Coronary artery (tissue), 2 donors: Measurements from ENCODE around the gene HNRNPCL1.
"Not testable (repeated sequence)": the region's sequence is repeated elsewhere in the genome, so short reads cannot be mapped to it uniquely, and the experiment has no call there.

Experiments
- DNase-seq: peaks from one replicate; pipeline ENCODE4 v3.0.0-alpha.2; 2017; ENCODE audit warnings: low spot score
- H3K27ac ChIP-seq, 2 donors: fragments of 200-600 bp; sonication (generic); one replicate each; pipeline ENCODE4 v1.5.1; 2016 to 2019
- H3K4me3 ChIP-seq: fragments of 200-600 bp; sonication (generic); 2 replicates; pipeline ENCODE4 v1.5.1; 2016; ENCODE audit warnings: mild to moderate bottlenecking, moderate library complexity
- CTCF ChIP-seq: fragments of 200-600 bp; sonication (generic); IDR thresholded peaks from one replicate; pipeline ENCODE4 v1.5.1; 2019; ENCODE audit warnings: antibody characterized with exemption

The HNRNPCL1 gene

GRCh38 chr1:12848620-12849019 is at the start of gene HNRNPCL1:
TSS of gene HNRNPCL1 (minus strand) at chr1:12848720. CDS start at chr1:12848289, 431 bp downstream.
- H3K27ac ChIP-seq = not testable (repeated sequence)

GRCh38 chr1:12898170-12898569 is 49.6 kb upstream of the HNRNPCL1 start, which contains the start of gene PRAMEF10:
TSS of gene PRAMEF10 (minus strand) at chr1:12898270. CDS start at chr1:12895847, 2,423 bp downstream.
- not testable (repeated sequence) for DNase-seq, H3K4me3 ChIP-seq, H3K27ac ChIP-seq

More at GRCh38 chr1:12848620-12849019, at the start of gene HNRNPCL1:
- not testable (repeated sequence) for H3K4me3 ChIP-seq, DNase-seq

- not testable (repeated sequence) for H3K27ac ChIP-seq, H3K4me3 ChIP-seq, DNase-seq
These were observed 37.6 kb upstream of the HNRNPCL1 start, which contains the start of gene PRAMEF4 for GRCh38 chr1:12886101-12886500. TSS of gene PRAMEF4 (minus strand) at chr1:12886201. CDS start at chr1:12883394, 2,807 bp downstream.

GRCh38 chr1:12878453-12878852 is 29.9 kb upstream of the HNRNPCL1 start:
- DNase-seq, H3K4me3 ChIP-seq, H3K27ac ChIP-seq: not testable (repeated sequence)

GRCh38 chr1:12863131-12863880 is 14.8 kb upstream of the HNRNPCL1 start:
- not testable (repeated sequence) for DNase-seq, H3K27ac ChIP-seq, H3K4me3 ChIP-seq

GRCh38 chr1:12856786-12857185 is 8.3 kb upstream of the HNRNPCL1 start, which contains the start of gene PRAMEF2:
TSS of gene PRAMEF2 (plus strand) at chr1:12857086. CDS start at chr1:12859010, 1,924 bp downstream.
- not testable (repeated sequence) for DNase-seq, H3K4me3 ChIP-seq, H3K27ac ChIP-seq

GRCh38 chr1:12851779-12852178 is 3.3 kb upstream of the HNRNPCL1 start:
- Histone ChIP-seq H3K4me3 (no peak overlapping the region), H3K27ac (no peak overlapping the region)
- DNase-seq = no peak
- TF ChIP-seq CTCF = no peak

GRCh38 chr1:12833251-12833650 is 15.3 kb downstream of the HNRNPCL1 start:
- DNase-seq, H3K4me3 ChIP-seq, H3K27ac ChIP-seq: not testable (repeated sequence)

- DNase-seq, H3K4me3 ChIP-seq, H3K27ac ChIP-seq: not testable (repeated sequence)
These were observed 17.2 kb downstream of the HNRNPCL1 start, which contains the start of gene PRAMEF11 for GRCh38 chr1:12831310-12831709. TSS of gene PRAMEF11 (minus strand) at chr1:12831410. CDS start at chr1:12828789, 2,621 bp downstream.

GRCh38 chr1:12819061-12819460 is 29.5 kb downstream of the HNRNPCL1 start:
- H3K4me3 ChIP-seq, DNase-seq, H3K27ac ChIP-seq: not testable (repeated sequence)

- TF ChIP-seq CTCF = no peak
- no peak overlapping the region for H3K4me3 ChIP-seq
- no peak overlapping the region for H3K27ac ChIP-seq
- DNase-seq = no peak
These were observed 37.1 kb downstream of the HNRNPCL1 start for GRCh38 chr1:12811409-12811784.

- no peak for TF ChIP-seq CTCF
- Histone ChIP-seq H3K4me3 (no peak overlapping the region), H3K27ac (no peak overlapping the region)
- DNase-seq = no peak
These were observed 37.7 kb downstream of the HNRNPCL1 start for GRCh38 chr1:12810691-12811408.
